ENCODE measurements around the gene SEM1.
A peak's percentile ranks its signal among the peaks of the same experiment; 100 is the strongest.

Gene SEM1

DNA sequence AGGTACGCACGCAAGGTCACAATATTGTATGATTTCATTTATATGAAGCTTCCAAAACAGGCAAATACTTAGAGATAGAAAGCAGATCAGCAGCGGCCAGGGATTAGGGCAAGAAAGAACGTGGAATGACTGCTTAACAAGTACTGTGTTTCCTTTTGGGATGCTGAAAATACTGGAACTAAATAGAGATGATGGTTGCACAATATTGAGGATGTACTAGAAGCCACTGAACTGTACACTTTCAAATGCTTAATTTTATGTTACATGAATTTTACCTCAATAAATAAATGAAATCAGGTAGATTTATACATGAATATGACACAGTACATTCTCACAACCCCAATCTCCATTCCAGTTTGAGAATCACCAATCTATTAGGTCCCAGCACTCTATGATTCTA, 15.6 kb downstream of the SEM1 start:
- TF ChIP-seq, protein P1, sequence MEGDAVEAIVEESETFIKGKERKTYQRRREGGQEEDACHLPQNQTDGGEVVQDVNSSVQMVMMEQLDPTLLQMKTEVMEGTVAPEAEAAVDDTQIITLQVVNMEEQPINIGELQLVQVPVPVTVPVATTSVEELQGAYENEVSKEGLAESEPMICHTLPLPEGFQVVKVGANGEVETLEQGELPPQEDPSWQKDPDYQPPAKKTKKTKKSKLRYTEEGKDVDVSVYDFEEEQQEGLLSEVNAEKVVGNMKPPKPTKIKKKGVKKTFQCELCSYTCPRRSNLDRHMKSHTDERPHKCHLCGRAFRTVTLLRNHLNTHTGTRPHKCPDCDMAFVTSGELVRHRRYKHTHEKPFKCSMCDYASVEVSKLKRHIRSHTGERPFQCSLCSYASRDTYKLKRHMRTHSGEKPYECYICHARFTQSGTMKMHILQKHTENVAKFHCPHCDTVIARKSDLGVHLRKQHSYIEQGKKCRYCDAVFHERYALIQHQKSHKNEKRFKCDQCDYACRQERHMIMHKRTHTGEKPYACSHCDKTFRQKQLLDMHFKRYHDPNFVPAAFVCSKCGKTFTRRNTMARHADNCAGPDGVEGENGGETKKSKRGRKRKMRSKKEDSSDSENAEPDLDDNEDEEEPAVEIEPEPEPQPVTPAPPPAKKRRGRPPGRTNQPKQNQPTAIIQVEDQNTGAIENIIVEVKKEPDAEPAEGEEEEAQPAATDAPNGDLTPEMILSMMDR (IDR thresholded peaks at IDR 0.05; ENCODE audit: insufficient read depth, low read depth, low read length, missing control alignments) = no peak
- DNase-seq (ENCODE audit: low read depth) = no peak
- H3K4me3 ChIP-seq (ENCODE audit: low read depth, low read length) = no peak overlapping the region

DNA sequence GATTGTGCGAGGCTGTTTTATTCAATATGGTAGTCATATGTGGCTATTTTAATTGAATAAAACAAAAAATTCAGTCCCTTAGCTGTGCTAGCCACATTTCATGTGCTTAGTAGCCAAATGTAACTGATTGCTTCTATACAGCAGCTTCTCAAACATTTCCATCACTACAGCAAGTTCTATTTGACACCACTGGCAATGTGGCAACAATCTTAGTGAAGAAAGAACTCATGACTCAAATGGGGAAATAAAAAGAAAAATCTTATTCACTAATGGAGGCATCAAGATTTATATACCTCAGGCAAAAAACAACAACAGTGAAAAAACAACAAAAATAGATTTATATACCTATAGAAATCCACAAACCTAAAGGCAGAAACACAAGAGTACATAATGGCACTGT, 17.9 kb downstream of the SEM1 start:
- TF ChIP-seq, protein P1 (IDR thresholded peaks at IDR 0.05; ENCODE audit: insufficient read depth, low read depth, low read length, missing control alignments) = no peak

DNA sequence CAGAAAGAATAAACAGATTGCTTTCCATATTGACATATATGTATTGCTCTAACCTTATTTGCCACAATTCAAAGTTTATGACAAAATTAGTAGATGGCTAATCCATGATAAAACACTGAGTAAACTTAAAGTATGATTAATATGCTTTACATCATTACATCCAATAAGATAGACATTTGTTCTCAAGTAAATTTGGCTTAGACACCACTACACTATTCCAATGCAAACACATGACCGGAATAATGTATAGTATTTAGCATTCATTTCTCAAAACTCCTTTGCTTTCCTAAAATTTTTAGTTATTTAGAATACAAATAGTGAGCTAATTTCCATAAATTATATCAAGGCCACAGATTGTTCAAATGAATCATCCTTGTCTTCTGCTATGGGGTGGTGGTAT, 20.2 kb downstream of the SEM1 start:
- TF ChIP-seq, protein P1 (IDR thresholded peaks at IDR 0.05; ENCODE audit: insufficient read depth, low read depth, low read length, missing control alignments) = no peak
- DNase-seq (ENCODE audit: low read depth) = no peak
- H3K4me3 ChIP-seq (ENCODE audit: low read depth, low read length) = no peak overlapping the region

More for the DNA sequence above, 17.9 kb downstream of the SEM1 start:
- H3K4me3 ChIP-seq (ENCODE audit: low read depth, low read length) = no peak overlapping the region
- DNase-seq (ENCODE audit: low read depth) = no peak

DNA sequence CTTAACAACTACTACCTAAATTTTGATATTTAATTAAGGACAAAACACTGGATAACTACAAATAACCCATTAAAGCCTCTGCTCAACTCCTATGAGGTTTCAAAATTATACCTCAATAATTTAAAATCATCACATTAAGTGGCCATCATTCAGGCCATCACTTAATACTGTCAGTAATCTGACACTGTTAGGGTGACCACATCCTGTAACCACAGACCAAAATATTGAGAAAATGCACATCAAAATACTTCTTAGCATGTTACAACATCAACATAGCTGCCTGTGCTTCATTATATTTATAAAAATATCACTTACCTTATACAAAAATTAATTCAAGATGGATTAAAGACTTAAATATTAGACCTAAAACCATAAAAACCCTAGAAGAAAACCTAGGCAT, 23.3 kb downstream of the SEM1 start:
- TF ChIP-seq, protein P1 (IDR thresholded peaks at IDR 0.05; ENCODE audit: insufficient read depth, low read depth, low read length, missing control alignments) = no peak
- no peak overlapping the region for H3K4me3 ChIP-seq (ENCODE audit: low read depth, low read length)
- DNase-seq (ENCODE audit: low read depth) = peak; percentile 15

DNA sequence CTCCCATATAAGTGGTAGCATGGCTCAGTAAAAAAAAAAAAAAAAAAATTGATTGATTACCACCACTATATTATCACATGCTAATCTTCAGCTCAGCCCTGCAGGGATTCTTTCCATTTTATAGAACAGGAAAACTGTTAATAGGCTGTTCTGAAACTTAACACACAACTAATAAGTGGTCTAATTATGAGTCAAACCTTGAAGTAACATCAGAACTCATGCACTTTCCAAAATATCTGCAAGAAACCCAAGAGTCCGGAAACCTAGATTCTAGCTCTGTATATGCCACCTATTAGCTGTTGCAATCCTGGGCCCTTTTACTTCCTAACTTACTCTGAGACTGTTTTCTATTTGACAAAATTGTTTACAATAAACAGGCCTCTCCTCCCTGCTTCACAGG, 23.9 kb downstream of the SEM1 start:
- DNase-seq (ENCODE audit: low read depth) = peak; percentile 33
- TF ChIP-seq, protein P1 (IDR thresholded peaks at IDR 0.05; ENCODE audit: insufficient read depth, low read depth, low read length, missing control alignments) = no peak

DNA sequence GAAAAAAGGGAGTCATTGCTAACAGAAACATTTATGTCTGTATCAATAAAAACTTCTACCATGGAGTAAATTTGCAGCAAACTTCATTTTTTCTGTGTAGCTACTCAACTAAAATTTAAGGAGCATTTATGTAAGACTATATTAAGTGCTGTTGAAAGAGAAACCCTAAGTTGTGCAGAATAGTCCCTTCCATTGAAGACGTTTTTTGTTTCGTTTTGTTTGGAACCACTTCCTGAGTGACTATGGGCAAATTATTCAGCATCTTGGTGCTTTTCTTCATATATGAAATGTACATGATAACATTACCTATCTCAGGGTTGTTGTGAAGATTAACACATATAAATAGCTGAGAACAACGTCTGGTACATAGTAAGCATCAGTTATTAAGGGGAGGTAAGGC, 24.3 kb downstream of the SEM1 start:
- no peak overlapping the region for H3K4me3 ChIP-seq (ENCODE audit: low read depth, low read length)
- TF ChIP-seq, protein P1 (IDR thresholded peaks at IDR 0.05; ENCODE audit: insufficient read depth, low read depth, low read length, missing control alignments) = no peak
- peak; percentile 38 for DNase-seq (ENCODE audit: low read depth)

More for the DNA sequence above, 23.9 kb downstream of the SEM1 start:
- H3K4me3 ChIP-seq (ENCODE audit: low read depth, low read length) = no peak overlapping the region

DNA sequence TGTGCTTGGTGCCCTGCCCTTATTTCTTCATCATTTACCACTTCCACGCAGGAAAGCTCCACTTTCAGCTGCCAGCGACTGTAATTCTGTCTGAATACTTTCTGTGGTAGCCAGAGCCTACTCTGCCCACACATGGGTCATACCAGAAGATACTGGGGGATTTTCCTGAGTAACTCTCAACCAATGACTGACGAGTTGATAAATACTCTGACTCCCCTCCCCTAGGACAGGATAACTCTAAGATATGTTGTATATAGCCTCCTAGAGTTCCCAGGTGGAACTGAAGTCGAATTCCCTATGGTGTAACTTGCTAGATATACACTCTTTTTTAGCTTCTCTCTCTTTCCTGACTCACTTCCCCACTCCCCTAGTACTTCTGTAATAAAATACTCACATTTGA, 29.8 kb downstream of the SEM1 start:
- peak; percentile 5 for DNase-seq (ENCODE audit: low read depth)
- H3K4me3 ChIP-seq (ENCODE audit: low read depth, low read length) = no peak overlapping the region
- TF ChIP-seq, protein P1 (IDR thresholded peaks at IDR 0.05; ENCODE audit: insufficient read depth, low read depth, low read length, missing control alignments) = no peak

Data from GM12865 (cell line).